Inferior parietal cortex (tissue), 1 donor: ENCODE data around the gene OR2A25.

Experiments
- DNase-seq: peaks from one replicate; pipeline ENCODE4 v3.0.0-alpha.2; 2016; ENCODE audit errors: extremely low spot score

OR2A25 gene

DNA sequence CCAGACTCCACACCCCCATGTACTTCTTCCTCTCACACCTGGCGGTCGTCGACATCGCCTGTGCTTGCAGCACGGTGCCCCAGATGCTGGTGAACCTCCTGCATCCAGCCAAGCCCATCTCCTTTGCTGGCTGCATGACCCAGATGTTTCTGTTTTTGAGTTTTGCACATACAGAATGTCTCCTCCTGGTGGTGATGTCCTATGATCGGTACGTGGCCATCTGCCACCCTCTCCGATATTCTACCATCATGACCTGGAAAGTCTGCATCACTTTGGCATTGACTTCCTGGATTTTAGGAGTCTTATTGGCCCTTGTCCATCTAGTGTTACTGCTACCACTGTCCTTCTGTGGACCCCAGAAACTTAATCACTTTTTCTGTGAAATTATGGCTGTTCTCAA, 4.8 kb downstream of the OR2A25 start:
- DNase-seq: no peak

GRCh38 chr7:144085978-144086377, 16.4 kb downstream of the OR2A25 start, which contains the start of gene OR2A12:
Gene OR2A12, plus strand, starts transcription at chr7:144086278. Its CDS starts 8,830 bp downstream, at chr7:144095108.
- no peak for DNase-seq

DNA sequence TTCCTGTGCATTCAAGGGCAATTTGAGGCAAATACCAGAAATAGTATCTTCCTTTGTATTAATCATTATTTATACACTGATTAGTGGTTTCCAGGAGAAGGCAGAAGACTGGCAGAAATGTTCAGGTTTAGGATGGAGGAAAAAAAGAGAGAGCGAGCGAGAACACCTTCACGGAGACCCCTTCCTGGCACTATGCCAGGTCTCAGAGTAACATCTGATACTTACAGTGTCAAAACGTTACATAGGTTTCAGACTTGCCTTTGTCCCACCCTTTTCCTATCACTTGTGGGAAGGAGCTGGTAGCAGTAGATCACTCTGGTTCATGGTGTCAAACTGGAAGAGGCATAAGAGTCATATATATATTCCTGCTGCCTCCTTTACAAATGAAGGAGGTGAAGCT, 17.1 kb downstream of the OR2A25 start:
- DNase-seq: no peak

DNA sequence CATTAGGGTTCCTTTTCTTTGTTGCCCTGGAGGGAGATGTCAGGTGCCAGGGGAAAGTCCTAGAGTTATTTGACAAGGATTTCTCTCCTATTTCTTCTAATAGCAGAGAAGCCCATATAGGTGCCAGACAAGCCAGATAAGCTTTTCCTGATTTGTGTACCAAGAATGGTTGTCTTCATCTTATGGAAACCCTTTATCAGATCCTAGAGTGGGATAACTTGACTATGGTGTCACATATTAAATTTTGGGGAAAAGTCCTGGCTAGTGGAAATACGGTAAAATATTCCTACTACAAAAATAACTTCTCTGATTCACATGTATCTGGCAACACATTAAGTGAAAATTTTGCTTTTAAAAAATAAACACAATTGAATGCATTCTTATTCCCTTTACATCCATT, 17.6 kb downstream of the OR2A25 start:
- DNase-seq: no peak

GRCh38 chr7:144090667-144091066, 21.1 kb downstream of the OR2A25 start:
- DNase-seq: no peak

- DNase-seq: no peak
Observed at GRCh38 chr7:144098776-144099175, 29.2 kb downstream of the OR2A25 start.

- DNase-seq: no peak
Observed at GRCh38 chr7:144100607-144101006, 31.0 kb downstream of the OR2A25 start.

DNA sequence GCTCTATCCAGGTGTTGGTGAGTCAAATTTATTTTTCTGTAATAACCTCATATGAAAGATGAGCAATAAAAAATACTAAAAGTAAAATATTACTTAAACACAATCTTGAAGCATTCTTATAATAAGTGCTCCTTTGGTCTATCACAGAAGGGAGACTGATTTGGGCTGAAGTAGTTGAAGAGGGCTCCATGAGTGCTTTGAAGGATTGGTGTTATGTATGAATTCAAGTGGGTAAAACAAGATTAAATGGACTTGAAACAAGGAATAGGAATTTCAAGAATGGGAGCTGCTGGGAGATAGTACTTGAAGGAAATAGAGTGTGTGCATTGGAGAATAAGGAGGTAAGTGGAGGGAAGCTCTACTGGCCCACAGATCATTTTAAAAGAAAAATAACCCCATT, 32.4 kb downstream of the OR2A25 start:
- no peak for DNase-seq

DNA sequence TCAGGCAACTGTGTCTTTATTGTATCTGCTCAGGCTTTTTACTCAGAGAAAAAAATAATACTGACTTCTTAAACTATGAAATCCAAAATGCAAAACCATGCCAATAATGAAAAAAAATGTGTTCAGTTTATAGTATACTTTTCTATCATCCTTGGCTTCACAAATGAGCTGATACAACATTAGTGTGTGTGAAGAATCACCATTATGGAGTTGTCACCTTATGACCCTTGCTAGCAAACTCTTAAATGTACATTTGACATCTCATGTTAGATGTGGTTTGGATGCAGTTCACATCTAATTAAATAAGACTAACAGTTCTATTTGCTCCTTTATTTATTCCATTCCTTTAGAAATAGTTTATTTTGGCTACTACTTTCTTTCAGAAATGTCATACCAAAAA, 35.6 kb downstream of the OR2A25 start:
- DNase-seq: no peak

- no peak for DNase-seq
Observed at GRCh38 chr7:144109283-144109682, 39.7 kb downstream of the OR2A25 start, which contains the start of gene OR2A2. Gene OR2A2, plus strand, starts transcription at chr7:144109583. Its CDS starts 0 bp downstream, at chr7:144109583.

GRCh38 chr7:144110272-144110671, 40.7 kb downstream of the OR2A25 start:
- DNase-seq: no peak

GRCh38 chr7:144113651-144114050, 44.0 kb downstream of the OR2A25 start:
- DNase-seq: no peak

DNA sequence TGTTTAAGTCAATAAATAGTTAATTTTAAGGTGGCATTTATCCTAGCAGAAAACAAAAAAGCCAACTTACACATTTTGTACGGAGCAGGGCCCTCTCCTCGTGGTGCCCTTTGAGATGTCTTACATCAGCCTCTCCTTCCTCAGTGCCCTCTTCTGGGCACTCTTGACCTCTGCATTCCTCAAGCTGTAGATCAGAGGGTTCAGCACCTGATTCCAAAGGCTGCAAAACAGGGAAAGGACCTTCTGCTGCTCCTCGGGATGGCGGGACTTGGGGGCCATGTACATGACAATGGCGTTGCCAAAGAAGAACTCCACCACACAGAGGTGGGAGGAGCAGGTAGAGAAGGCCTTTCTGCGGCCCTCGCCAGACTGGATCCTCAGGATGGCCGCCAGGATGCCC, 48.7 kb downstream of the OR2A25 start:
- no peak for DNase-seq

DNA sequence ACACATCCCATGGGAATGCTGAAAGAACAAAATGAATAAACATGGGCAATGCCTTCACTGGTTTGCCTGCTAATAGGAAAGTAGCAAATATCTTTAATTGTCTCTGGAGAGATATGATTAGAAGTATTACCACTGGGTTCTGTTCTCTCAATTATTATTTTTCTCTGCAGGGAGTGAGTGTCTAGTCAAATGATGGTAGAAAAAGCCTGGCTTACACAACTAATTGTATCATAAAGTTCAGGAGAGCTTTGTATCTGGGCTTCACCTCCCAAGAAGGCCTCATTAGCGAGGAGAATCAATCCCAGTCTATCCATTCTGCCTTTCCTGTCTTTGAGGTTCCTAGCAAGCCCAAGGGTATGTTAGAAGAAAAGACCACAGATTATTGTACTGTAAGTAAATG, 53.3 kb downstream of the OR2A25 start, which contains the start of gene OR2A14:
OR2A14 (plus strand) TSS at position 301 of the 400 bp plus-strand sequence. CDS start 5,937 bp downstream, outside the sequence.
- DNase-seq: no peak
